Measurements from ENCODE around the gene FBN1.

DNA sequence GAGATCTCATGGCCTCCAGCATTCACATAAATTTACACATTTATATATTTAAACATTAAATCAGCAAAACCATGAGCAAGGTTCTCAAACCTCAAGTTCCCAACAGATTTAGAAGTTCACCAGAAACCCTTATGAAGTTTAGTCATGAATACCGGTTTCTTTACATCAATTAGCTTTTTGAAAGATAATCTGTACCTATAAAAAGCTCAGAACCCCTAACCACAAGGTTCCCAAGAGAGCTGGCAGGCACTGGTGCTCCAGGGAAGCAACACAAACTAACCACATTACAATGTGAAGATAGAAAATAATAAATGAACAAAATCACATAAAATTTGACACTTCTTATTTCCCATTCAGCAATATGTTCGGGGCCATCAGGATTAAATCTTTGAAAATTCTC lies 150.9 kb downstream of the FBN1 start:
- no peak for TF ChIP-seq POLR2A (IDR thresholded peaks at IDR 0.05)
- TF ChIP-seq, protein P1, sequence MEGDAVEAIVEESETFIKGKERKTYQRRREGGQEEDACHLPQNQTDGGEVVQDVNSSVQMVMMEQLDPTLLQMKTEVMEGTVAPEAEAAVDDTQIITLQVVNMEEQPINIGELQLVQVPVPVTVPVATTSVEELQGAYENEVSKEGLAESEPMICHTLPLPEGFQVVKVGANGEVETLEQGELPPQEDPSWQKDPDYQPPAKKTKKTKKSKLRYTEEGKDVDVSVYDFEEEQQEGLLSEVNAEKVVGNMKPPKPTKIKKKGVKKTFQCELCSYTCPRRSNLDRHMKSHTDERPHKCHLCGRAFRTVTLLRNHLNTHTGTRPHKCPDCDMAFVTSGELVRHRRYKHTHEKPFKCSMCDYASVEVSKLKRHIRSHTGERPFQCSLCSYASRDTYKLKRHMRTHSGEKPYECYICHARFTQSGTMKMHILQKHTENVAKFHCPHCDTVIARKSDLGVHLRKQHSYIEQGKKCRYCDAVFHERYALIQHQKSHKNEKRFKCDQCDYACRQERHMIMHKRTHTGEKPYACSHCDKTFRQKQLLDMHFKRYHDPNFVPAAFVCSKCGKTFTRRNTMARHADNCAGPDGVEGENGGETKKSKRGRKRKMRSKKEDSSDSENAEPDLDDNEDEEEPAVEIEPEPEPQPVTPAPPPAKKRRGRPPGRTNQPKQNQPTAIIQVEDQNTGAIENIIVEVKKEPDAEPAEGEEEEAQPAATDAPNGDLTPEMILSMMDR (IDR thresholded peaks at IDR 0.05) = no peak

Measured in thyroid gland (tissue), 4 donors.